ENCODE measurements around the gene MSRB3.

The MSRB3 gene

DNA sequence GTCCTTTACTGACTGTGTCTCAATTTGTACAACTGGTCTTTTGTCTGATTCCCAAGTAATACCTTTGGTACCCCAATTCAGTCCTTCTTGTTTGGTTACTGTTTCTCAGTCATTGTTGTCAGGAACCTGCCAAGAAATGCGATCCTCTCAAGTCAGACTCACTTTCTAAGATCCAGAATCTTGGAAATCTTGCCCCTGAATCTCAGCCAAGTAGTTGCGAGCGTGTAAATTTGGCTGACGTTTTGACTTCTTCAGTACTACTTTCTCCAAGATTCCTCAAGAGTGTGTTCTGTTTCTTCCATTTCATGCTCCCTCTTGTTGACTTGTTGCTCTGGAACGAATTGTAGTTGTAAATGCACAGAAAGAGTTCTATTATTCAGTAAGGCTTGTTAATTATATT, 114.0 kb downstream of the MSRB3 start:
- DNase-seq (ENCODE audit: low read depth in 2 of 2): no peak

GRCh38 chr12:65403188-65403587, 124.7 kb downstream of the MSRB3 start:
- no peak for DNase-seq (ENCODE audit: low read depth in 2 of 2)

- DNase-seq (ENCODE audit: low read depth in 2 of 2): no peak
Observed at GRCh38 chr12:65407388-65408149, 129.1 kb downstream of the MSRB3 start.

DNA sequence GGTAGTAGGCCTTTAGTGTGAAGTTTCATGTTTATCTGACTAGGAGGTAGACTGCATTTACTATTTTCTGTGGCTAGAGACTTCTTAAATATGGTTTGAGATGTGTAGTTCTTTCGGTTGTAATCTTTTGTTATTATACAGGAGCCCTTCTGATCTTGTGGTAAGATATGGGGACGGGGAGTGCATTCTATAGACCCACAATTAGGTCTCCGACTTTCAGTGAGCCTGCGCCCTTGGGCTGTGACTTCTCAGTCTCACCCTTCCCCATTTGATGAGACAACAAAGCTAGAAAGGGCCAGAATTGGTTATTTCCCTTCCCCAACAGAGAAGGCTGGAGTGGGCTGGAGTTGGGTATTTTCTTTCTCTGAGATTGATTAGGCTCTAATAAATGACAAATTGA, 130.0 kb downstream of the MSRB3 start:
- no peak for DNase-seq (ENCODE audit: low read depth in 2 of 2)

DNA sequence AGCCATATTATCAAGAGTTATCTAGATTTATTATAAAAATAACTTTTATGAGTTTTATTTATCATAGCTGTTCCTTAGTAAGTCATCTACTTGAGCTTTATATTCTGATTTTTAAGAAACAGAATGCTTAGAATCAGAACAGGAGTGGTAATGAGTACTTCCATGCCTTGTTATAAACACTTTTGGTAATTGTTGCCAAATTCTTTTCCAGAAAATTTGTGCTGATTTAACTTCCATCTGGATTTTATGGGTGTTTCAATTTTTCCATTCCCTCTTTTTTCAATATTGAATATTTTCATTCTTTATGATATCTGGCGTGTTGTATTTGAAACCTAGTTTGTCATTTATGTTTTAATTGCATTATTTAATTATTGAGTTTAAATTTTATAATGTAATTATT, 131.2 kb downstream of the MSRB3 start:
- no peak for DNase-seq (ENCODE audit: low read depth in 2 of 2)

DNA sequence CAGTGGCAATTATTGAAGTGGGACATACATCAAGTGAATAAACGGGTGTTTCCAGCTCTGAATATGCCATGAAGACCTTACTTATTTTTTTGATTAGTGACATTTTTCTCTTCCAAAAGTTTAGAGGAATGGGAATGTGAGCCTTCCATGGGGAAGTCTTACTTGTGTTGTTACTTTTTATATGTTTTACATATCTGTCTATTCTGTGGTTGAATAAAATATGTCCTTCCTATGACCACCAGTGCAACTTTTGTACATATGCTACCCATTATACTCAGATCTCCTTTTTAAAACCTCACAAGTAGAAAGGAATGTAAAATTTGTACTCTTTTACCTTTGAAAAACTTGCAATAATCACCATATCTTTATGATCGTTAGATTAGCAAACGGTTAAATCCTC, 132.7 kb downstream of the MSRB3 start:
- no peak for DNase-seq (ENCODE audit: low read depth in 2 of 2)

- DNase-seq (ENCODE audit: low read depth in 2 of 2): no peak
Observed at GRCh38 chr12:65414526-65414925, 136.0 kb downstream of the MSRB3 start.

- no peak for DNase-seq (ENCODE audit: low read depth in 2 of 2)
Observed at GRCh38 chr12:65415826-65416225, 137.3 kb downstream of the MSRB3 start.

DNA sequence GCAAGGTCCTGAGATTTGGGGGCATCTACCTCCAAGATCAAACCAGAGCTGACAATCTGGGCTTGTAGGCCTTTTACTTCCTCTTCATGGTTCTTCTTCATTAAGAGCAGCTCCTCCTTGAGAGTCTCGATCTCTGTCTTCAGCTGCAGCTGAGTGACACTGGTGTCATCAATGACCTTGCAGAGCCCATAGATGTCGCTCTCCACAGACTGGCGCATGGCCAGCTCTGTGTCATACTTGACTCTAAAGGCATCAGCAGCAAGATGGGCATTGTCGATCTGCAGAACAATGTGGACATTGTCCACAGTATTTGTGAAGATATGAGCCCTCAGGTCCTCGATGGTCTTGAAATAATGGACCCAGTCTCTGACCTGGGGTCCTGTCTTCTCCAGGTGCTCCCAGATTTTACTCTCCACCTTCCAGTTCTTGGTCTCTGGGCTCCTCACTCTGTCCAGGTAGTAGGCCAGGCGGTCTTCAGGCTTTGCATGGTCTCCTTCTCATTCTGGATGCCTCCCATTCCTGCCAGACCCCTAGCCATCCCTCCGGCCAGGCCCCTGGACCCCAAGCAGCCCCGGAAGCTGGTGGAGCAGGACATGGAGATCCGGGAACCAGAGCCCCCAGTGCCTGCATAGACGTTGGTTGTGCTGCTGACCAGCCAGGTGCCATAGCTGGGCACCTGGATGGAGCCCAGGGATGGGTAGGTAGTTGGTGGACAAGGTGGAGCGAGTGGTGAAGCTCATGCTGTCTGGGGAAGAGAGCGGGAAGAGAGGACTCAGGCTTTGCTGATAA, 141.0 kb downstream of the MSRB3 start:
- no peak for DNase-seq (ENCODE audit: low read depth in 2 of 2)

GRCh38 chr12:65420941-65421340, 142.5 kb downstream of the MSRB3 start:
- DNase-seq (ENCODE audit: low read depth in 2 of 2): no peak

DNA sequence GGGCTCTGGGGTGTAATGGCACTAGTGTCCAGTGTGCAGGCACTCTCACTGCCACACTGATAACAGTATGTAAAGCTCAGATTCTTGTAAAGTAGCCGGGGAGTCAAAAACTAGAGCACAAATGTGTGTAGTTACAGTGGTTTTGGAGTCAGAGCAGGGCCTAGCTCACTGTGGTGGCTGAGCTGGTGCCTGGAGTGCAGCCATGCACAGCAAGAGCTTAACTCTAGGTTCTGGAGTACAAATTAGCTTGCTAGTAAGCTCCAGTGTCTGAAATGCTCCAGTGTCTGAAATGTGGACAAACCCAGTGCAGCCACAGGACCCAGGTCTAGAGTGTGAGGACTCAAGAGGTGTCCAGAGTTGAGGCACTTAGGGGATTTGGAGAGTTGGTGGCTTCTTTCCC, 149.2 kb downstream of the MSRB3 start:
- no peak for DNase-seq (ENCODE audit: low read depth in 2 of 2)

- no peak for DNase-seq (ENCODE audit: low read depth in 2 of 2)
Observed at GRCh38 chr12:65430006-65430405, 151.5 kb downstream of the MSRB3 start.

- DNase-seq (ENCODE audit: low read depth in 2 of 2): no peak
Observed at GRCh38 chr12:65430571-65431306, 152.3 kb downstream of the MSRB3 start.

DNA sequence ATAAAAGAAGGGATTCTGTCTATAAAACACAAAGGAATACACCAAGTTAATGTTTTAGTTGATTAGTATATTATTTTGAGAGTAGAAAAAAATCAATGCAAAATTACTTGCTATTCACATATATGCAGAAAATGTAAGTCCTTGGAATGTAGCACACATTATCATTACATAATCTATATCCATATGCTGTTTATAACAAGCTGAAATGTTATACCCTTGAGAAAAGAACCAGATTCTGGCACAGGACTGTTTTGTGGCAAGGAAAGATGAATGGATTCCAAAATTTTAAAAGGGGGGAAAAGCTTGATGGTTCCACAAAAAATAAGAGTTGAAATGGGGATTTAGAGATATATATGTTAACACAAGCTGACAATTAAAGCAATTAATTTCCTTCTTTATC, 153.6 kb downstream of the MSRB3 start:
- DNase-seq (ENCODE audit: low read depth in 2 of 2): no peak

DNA sequence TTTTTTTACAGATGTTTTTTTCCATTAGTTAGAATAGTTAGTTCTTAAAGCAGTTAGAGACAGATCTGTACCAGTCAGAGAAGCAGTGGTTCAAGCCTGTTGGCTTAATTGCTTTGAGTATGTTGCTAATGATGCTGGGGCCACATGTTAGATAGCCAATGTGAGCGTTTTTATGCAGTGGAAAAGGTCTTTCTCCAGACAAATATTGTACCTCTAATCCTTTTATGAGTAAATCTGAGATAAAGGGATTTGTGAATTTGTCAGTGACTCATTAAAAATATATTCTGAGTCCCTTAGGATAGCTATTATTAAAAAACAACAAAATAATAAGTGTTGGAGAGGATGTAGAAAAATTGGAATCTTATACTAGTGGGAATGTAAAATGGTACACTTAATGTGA, 154.2 kb downstream of the MSRB3 start:
- DNase-seq (ENCODE audit: low read depth in 2 of 2): no peak

- no peak for DNase-seq (ENCODE audit: low read depth in 2 of 2)
Observed at GRCh38 chr12:65434737-65435136, 156.3 kb downstream of the MSRB3 start.

GRCh38 chr12:65443038-65443437, 164.6 kb downstream of the MSRB3 start:
- no peak for DNase-seq (ENCODE audit: low read depth in 2 of 2)

DNA sequence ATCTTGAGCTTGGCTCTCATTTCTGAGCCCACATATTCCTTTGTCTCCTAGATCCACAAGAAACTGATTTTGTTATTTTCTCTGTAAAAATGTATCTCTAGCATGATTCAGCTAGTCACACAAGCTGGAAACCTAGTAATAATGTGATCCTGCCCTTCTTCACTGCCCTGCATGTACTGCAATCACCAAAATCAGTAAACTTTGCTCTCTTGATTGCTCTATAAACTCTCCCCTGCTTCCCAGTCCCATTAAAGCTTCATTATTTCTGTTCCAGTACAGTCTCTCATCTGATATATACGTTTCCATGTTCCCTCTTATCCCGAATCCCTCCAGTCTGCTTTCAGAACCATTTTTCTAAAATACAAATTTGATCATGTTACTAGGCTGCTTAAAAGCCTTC, 166.5 kb downstream of the MSRB3 start:
- DNase-seq (ENCODE audit: low read depth in 2 of 2): no peak

- DNase-seq (ENCODE audit: low read depth in 2 of 2): no peak
Observed at GRCh38 chr12:65446901-65447300, 168.4 kb downstream of the MSRB3 start.

- DNase-seq (ENCODE audit: low read depth in 2 of 2): no peak
Observed at GRCh38 chr12:65449400-65449799, 170.9 kb downstream of the MSRB3 start.

DNA sequence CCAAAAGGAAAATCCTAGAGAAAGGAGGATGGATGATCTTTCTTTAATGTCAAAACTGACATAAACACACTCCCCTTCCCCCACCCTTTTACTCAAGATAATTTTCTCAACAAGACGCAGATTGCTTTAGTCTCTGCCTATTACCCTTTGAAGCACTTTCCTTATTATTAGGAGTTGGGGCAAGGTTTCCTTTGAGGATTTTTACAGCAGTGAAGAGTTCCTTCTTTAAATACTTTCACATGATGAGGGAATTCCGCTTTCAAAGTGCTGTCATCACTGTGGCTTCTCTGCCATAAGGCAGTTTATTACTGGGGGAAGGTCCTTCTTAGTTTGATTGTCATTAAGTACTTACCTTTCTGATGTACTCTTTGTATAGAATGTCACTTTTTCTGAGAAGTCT, 172.1 kb downstream of the MSRB3 start:
- DNase-seq (ENCODE audit: low read depth in 2 of 2): no peak

GRCh38 chr12:65454115-65454787, 175.8 kb downstream of the MSRB3 start:
- DNase-seq (ENCODE audit: low read depth in 2 of 2): no peak
